GM12875 (cell line): Measurements from ENCODE around the gene WDR37.
"Not testable (repeated sequence)": the region's sequence is repeated elsewhere in the genome, so short reads cannot be mapped to it uniquely, and the experiment has no call there.

Experiments used
- H3K4me3 ChIP-seq: one replicate; pipeline ENCODE4 v1.5.1; 2011; ENCODE audit warnings: low read depth, low read length, control low read depth
- CTCF ChIP-seq: IDR thresholded peaks from 2 replicates; pipeline ENCODE4 v1.5.1; 2011; ENCODE audit warnings: low read depth, mild to moderate bottlenecking, control low read depth, inconsistent platforms, low read length, moderate library complexity, borderline replicate concordance; ENCODE audit not compliant: insufficient read depth

Gene WDR37

GRCh38 chr10:1026578-1026977 lies 29.6 kb upstream of the WDR37 start:
- H3K4me3 ChIP-seq: no peak overlapping the region
- no peak for TF ChIP-seq CTCF

- H3K4me3 ChIP-seq: no peak overlapping the region
- no peak for TF ChIP-seq CTCF
These were observed 26.3 kb upstream of the WDR37 start for GRCh38 chr10:1029838-1030237.

GRCh38 chr10:1033601-1034000 lies 22.6 kb upstream of the WDR37 start:
- H3K4me3 ChIP-seq: no peak overlapping the region
- no peak for TF ChIP-seq CTCF

GRCh38 chr10:1034758-1035157 lies 21.4 kb upstream of the WDR37 start:
- H3K4me3 ChIP-seq: no peak overlapping the region
- TF ChIP-seq CTCF: no peak

- TF ChIP-seq CTCF: no peak
These were observed 21.0 kb upstream of the WDR37 start for GRCh38 chr10:1035201-1035600.

GRCh38 chr10:1036341-1036791 lies 19.8 kb upstream of the WDR37 start:
- no peak for TF ChIP-seq CTCF
- no peak overlapping the region for H3K4me3 ChIP-seq

More at GRCh38 chr10:1035201-1035600, 21.0 kb upstream of the WDR37 start:
- H3K4me3 ChIP-seq: no peak overlapping the region

- no peak overlapping the region for H3K4me3 ChIP-seq
- TF ChIP-seq CTCF: no peak
These were observed 19.1 kb upstream of the WDR37 start for GRCh38 chr10:1037098-1037497.

- H3K4me3 ChIP-seq: not testable (repeated sequence)
These were observed 17.4 kb upstream of the WDR37 start for GRCh38 chr10:1038769-1039168.
